HG03378 (cell line): ENCODE results near the gene APC.

Source experiments
- ATAC-seq: cut with Tn5 transposase; IDR thresholded peaks from one replicate; pipeline ENCODE4 v1.9.1; 2021; ENCODE audit warnings: mild to moderate bottlenecking, moderate library complexity; ENCODE audit not compliant: unreplicated experiment

The APC gene

DNA sequence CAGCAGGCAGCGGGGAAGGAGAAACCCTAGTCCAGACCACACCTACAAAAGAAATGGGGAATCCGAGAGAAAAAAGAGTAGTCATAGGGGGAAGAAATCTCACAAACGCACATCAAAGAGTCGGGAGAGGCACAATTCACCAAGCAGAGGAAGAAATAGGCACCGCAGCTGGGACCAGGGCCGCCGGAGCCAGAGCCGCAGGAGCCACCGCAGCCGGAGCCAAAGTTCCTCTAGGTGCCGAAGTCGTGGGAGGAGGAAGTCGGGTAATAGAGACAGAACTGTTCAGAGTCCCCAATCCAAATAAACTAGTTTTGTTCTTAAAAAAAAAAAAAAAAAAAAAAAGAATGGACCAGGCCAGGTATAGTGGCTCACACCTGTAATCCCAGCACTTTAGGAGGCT, 155.1 kb downstream of the APC start:
- ATAC-seq: no peak

- ATAC-seq: no peak
These were observed 158.0 kb downstream of the APC start for GRCh38 chr5:112895682-112896081.
